Inflammatory macrophage treated with lipopolysaccharide for 4 hours (primary cell): Measurements from ENCODE around the gene TNRC6A.
"Not testable (repeated sequence)": the region's sequence is repeated elsewhere in the genome, so short reads cannot be mapped to it uniquely, and the experiment has no call there.

Experiments
- DNase-seq: peaks from one replicate; pipeline ENCODE4 v3.0.0-alpha.2; 2020

Gene TNRC6A

DNA sequence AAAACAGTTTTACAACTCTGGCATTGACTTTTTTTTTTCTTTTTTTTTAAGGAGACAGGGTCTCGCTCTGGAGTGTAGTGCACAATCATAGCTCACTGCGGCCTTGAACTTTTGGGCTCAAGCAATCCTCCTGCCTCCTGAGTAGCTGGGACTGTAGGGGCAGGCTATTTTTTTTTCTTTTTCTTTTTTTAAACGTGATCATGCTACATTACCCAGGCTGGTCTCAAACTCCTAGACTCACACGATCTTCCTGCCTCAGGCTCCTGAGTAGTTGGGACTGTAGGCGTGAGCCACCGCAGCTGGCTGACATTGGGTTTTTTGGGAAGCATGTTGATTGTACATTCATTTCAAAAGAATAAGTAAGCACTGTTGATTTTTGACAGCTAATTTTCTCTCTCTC, 32.1 kb downstream of the TNRC6A start:
- no peak for DNase-seq

DNA sequence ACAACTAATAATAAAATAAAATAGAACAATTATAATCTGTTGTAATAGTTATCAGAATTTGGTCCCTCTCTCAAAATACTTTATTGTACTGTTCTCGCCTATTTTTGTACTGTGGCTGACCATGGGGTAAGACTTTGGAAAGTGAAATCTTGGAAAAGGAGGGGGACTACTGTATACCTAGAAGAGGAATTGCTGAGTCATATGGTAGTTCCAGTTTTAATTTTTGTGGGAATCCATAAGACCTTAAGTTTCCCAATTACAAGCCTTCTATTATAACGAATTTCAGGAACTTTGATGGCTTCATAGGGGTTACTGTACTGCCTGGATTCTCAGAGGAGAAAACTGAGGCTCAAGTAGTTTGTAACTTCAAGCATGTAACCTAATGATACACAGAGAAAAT, 35.5 kb downstream of the TNRC6A start:
- DNase-seq = no peak

- DNase-seq = no peak
Observed at GRCh38 chr16:24766057-24766456, 36.6 kb downstream of the TNRC6A start.

- DNase-seq = no peak
Observed at GRCh38 chr16:24769806-24770205, 40.4 kb downstream of the TNRC6A start.

DNA sequence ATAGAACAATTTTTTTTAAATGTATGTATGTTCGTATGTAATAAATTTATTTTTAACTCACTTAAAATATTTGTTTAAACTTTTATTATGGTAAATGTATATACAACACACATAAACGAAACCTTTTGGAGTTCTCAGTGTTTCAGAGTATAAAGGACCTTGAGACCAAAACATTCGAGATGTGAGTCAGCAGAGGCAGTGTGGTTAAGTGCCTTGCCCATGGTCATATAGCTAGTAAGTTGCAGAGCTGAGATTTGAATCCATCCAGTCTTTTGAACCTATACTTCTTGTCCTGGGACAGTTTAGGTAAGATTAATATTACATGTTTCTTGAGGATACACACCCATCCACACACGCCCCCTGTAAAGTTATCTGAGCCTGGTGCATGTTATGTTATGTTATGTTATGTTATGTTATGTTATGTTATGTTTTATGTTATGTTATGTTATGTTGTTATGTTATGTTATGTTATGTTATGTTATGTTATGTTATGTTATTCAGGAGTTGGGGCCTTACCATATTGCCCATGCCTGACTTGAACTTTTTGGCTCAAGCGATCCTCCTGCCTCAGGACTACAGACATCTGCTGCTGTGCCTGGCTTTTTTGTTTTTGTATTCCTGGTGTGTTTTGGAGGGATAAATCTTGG, 41.8 kb downstream of the TNRC6A start:
- DNase-seq = no peak

DNA sequence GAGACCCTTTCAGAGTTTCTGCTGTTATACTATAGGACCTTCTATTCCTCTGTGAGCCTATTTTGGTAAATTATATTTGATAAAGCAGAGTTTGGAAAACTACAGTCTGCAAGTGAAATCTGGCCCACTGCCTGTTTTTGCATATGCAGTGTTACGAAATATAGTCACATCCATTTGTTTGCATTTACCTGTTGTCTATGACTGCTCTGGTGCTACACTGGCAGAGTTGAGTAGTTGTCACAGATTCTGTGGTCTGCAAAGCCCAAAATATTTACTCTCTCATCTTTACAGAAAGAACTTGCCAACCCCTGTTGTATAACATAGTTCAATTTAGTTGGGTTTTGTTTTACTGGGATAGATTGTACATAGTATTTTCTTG, 42.3 kb downstream of the TNRC6A start:
- DNase-seq = no peak

DNA sequence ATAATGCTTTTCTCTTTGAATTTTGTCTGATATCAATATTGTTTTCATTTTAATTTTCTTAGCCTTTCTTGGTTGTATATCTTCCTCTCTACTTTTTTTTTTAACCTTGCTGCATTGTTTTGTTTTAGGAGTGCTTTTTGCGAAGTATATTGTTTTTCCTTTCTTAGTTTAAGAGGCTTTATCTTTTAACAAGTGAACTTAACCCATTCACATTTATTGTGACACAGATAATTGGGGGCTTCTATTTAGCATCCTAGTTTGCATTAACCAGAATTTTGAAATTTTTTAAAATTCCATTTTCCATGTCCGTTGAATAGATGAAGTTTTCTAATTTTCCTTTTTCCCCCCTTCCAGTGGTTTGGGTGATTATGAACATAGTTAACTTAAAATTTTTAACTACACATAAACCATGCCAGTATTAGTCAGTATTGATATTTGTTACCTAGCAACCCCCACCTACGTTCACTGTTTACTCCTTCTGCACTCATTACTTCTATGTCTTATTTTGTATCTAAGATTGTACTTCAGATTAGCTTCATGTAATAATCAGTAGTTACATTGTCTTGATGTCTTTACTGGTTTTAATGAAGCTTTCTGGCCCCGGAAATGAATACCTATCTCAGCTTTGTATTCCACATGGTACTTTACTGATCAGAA, 44.4 kb downstream of the TNRC6A start:
- no peak for DNase-seq

- no peak for DNase-seq
Observed at GRCh38 chr16:24774510-24774909, 45.1 kb downstream of the TNRC6A start.

DNA sequence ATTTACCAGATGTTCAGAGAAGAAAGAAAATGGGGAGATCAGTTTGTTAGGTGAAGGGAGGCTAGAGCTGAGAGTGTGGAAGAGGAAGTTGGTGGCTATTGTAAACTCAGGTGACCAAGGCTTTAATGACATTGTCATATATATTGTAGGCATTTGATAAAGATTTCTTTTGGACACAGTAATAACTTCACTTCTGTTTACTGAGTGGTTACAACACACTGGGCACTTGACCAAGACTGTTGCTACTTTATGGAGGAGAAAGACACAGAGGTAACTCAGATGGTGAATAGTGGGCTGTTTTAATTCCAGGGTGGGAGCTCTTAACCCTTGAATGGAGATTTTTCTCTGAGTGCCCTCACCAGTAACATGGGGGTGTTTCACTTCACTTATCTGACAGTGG, 46.0 kb downstream of the TNRC6A start:
- DNase-seq = no peak

- no peak for DNase-seq
Observed at GRCh38 chr16:24776501-24777220, 47.2 kb downstream of the TNRC6A start.

DNA sequence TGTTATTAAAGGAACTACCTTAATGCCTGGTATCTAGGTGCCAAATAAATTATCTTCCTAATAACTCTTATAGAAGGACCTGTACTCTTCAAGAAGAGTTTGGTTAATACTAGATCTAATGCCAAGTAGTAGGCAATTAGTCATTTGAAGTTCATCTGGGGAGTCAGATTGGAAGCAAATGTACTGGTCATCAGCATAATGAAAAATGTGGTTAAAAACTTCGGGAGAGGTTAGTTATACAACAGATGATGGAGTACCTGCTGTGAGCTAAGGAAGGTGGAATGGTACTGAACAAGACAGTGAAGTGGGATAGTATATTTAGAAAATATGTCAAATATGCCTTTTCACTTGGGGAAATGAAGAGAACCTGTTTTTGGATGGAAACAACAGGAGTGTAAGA, 49.2 kb downstream of the TNRC6A start:
- DNase-seq = no peak

DNA sequence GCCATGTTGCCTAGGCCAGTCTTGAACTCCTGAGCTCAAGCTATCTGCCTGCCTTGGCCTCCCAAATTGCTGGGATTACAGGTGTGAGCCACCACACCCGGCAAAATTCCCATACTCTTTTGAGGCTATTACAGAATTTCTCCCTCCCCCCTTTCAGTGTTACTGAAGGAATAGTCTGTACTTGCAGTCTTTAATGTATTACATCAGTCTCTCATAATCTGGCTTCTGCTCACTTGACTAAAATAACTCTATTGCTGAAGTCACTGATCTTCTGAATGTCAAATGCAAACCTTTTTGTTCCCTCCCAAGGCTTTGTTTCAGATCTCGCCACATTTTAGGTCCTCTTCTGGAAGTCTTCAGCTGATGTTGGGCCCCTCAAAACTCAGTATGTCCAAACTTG, 51.8 kb downstream of the TNRC6A start:
- DNase-seq = no peak

- no peak for DNase-seq
Observed at GRCh38 chr16:24784121-24784520, 54.7 kb downstream of the TNRC6A start.

GRCh38 chr16:24789881-24790280, 60.4 kb downstream of the TNRC6A start:
- DNase-seq = no peak

DNA sequence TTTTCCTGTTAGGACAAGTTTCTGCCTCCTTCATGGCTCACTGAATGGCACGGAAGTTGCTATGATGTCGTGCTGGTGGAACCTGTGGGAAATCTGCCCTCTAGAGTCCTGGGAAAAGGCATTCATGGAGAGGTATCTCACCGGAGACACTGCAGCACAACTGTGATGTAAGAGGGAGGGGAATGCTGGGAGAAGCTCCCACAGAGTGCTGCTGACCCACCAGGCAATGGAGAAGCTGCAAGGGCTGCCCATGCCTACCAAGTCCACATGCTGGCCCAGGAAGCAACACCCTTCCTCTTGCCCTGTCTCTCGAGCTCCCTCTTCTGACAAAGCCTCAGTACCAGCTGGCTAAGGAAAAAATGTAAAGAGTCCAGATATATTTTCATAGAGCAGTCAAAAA, 71.1 kb downstream of the TNRC6A start:
- DNase-seq = no peak

DNA sequence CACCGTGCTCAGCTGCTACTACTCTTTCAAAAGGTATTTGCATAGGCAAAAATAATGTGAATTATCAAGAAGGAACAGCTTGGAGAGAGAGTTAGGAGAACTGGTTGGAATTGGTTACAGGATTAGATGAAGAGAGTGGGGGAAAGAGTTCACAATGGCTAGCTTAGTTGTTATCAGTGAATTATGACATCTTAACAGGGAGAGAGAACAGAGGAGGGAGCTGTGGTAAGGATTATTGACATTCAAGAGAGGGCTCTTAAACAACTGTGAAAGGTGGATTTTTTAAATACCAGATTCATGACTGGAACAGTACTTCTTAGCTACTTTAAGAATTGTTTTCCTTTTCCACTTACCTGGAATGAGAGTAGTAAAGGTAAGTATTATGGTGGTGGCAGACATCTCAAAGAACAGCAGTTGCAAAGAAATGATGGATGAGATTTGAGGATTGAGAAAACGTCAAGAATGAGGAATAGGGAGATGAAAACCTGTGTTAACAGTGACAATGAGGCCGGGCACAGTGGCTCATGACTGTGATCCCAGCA, 72.4 kb downstream of the TNRC6A start:
- no peak for DNase-seq

DNA sequence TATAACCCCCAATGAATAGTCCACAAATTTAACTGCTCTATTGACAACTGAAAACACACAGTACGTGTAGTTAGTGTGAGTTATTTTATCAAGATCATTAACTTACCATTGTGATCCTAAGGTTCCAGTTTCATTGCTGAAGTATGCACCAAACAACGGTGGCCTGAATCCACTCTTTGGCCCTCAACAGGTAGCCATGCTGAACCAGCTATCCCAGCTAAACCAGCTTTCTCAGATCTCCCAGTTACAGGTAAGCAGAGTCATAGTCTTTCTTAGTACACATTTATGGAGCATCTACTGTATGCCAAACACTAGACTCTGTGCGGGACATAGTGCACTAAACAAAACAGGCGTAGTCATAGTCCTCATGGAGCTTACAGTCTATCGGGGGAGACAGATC, 76.0 kb downstream of the TNRC6A start:
- DNase-seq = no peak

- no peak for DNase-seq
Observed at GRCh38 chr16:24807301-24807700, 77.8 kb downstream of the TNRC6A start.

GRCh38 chr16:24810951-24811843, 81.7 kb downstream of the TNRC6A start:
- no peak for DNase-seq

DNA sequence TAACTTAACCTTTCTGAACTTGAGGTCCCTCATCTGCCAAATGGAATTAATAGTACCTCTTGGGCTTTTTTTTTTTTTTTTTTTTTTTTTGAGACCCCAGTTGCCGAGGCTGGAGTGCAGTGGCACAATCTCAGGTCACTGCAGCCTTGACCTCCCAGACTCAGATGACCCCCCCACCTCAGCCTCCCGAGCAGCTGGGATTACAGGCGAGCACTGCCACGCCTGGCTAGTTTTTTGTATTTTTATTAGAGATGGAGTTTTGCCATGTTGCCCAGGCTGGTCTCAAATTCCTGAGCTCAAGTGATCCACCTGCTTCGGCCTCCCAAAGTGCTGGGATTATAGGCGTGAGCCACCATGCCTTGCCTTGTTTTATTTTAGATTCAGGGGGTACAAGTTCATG, 83.4 kb downstream of the TNRC6A start:
- DNase-seq = not testable (repeated sequence)

DNA sequence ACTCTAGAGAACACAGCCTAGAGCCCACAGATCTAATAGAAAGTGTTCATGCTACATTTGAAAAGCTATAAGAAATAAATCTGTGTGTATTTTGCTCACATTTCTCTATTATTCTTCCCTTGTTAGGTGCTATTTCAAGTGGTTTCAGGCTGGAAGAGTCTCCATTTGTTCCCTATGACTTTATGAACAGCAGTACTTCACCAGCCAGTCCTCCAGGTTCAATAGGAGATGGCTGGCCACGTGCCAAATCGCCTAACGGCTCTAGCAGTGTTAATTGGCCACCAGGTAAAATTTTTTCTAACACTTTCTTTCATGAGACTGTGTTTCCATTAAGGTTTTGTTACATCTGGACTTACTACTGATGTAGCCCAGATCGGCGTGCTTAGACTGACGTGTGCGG, 85.6 kb downstream of the TNRC6A start:
- DNase-seq = no peak

- no peak for DNase-seq
Observed at GRCh38 chr16:24816688-24817087, 87.2 kb downstream of the TNRC6A start.

DNA sequence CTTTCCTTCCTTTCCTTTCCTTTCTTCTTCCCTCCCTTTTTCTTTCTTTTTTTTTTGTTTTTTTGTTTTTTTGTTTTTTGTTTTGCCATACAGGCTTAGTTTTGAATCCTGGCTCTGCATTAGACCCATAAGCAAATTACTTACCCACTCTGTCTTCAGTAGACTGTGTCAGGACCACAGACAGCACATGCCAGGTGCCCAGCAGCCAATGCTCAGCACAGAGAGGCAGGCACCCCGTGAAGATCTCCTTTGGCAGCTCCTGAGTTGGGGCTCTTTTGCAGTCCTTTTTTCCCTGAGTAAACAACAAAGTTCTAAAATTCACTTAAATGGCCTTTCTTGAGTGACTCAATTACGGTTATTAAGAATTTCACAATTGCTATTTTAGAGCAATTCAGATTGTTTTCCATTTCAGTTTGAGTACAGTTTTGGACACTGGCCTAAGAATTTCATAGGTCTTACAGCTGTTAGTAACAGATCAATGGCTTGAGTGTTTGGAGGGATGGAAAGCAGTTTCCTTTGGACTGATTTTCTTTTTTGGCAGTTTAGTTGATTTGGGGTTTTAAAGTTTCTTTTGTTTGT, 90.1 kb downstream of the TNRC6A start:
- no peak for DNase-seq
